NT2/D1 (cell line): ENCODE measurements around the gene CACNA1C.

Source experiments
- SUZ12 ChIP-seq: IDR thresholded peaks from 2 replicates; pipeline ENCODE4 v1.6.1; 2011; ENCODE audit not compliant: insufficient read length, insufficient read depth; ENCODE audit errors: extremely low read depth
- YY1 ChIP-seq: IDR thresholded peaks from 2 replicates; pipeline ENCODE4 v1.6.1; 2011; ENCODE audit not compliant: insufficient read length, insufficient read depth
- ZNF274 ChIP-seq: IDR thresholded peaks from 2 replicates; pipeline ENCODE4 v1.6.1; 2011; ENCODE audit warnings: mild to moderate bottlenecking, low read depth, low read length

- no peak for TF ChIP-seq SUZ12
- no peak for TF ChIP-seq ZNF274
- no peak for TF ChIP-seq YY1
These were observed 329.8 kb downstream of the CACNA1C start for GRCh38 chr12:2382370-2383155.
